Astrocyte (in vitro differentiated cells and primary cell): ENCODE data around the gene PPP2R5C. TPM values are rescaled to one million over a fixed set of nuclear protein-coding genes. Genes with fewer than 3 reads are reported as not detected.

Experiments used
- DNase-seq: peaks from one replicate; pipeline ENCODE4 v3.0.0-alpha.2; 2010; ENCODE audit warnings: low read depth
- FAIRE-seq: peaks from 2 replicates; lab custom pipeline; 2011; peaks lifted over from hg19 to GRCh38; lab: Jason Lieb, UNC
- H2AFZ ChIP-seq: 2 replicates; pipeline ENCODE4 v1.6.0; 2012; ENCODE audit warnings: low read depth, low read length, inconsistent platforms
- H3K27ac ChIP-seq: 2 replicates; pipeline ENCODE4 v1.5.1; 2011; ENCODE audit warnings: low read depth, low read length, inconsistent platforms
- H3K27me3 ChIP-seq: 2 replicates; pipeline ENCODE4 v1.6.0; 2011; ENCODE audit warnings: low read length, inconsistent platforms; ENCODE audit not compliant: insufficient read depth
- H3K36me3 ChIP-seq: 2 replicates; pipeline ENCODE4 v1.5.1; 2011; ENCODE audit warnings: low read length, inconsistent platforms; ENCODE audit not compliant: insufficient read depth
- H3K4me1 ChIP-seq: 2 replicates; pipeline ENCODE4 v1.5.1; 2011; ENCODE audit warnings: low read length, inconsistent platforms; ENCODE audit not compliant: insufficient read depth
- H3K4me2 ChIP-seq: 2 replicates; pipeline ENCODE4 v1.6.0; 2012; ENCODE audit warnings: low read length, inconsistent platforms
- H3K4me3 ChIP-seq: 2 replicates; pipeline ENCODE4 v1.5.1; 2011; ENCODE audit warnings: low read depth, mild to moderate bottlenecking, low read length, inconsistent platforms; ENCODE audit not compliant: insufficient read depth
- H3K79me2 ChIP-seq: 2 replicates; pipeline ENCODE4 v1.6.0; 2012; ENCODE audit warnings: mild to moderate bottlenecking, low read length, inconsistent platforms; ENCODE audit not compliant: insufficient read depth
- H3K9ac ChIP-seq: 2 replicates; pipeline ENCODE4 v1.6.0; 2012; ENCODE audit warnings: mild to moderate bottlenecking, low read length, inconsistent platforms
- H3K9me3 ChIP-seq: 2 replicates; pipeline ENCODE4 v1.5.1; 2012; ENCODE audit warnings: low read depth, mild to moderate bottlenecking, low read length, inconsistent platforms; ENCODE audit not compliant: insufficient read depth
- H4K20me1 ChIP-seq: 2 replicates; pipeline ENCODE4 v1.6.0; 2012; ENCODE audit warnings: low read length, inconsistent platforms; ENCODE audit not compliant: insufficient read depth
- H3K27ac Mint-ChIP-seq: one replicate; pipeline ENCODE4 v1.8.0; 2021; ENCODE audit warnings: mild to moderate bottlenecking, mixed read lengths; ENCODE audit not compliant: unreplicated experiment
- H3K27me3 Mint-ChIP-seq: one replicate; pipeline ENCODE4 v1.8.0; 2021; ENCODE audit warnings: low read depth, mixed read lengths; ENCODE audit not compliant: unreplicated experiment
- H3K36me3 Mint-ChIP-seq: one replicate; pipeline ENCODE4 v1.8.0; 2021; ENCODE audit warnings: low read depth, mixed read lengths; ENCODE audit not compliant: unreplicated experiment
- H3K4me1 Mint-ChIP-seq: one replicate; pipeline ENCODE4 v1.8.0; 2021; ENCODE audit warnings: low read depth, mixed read lengths; ENCODE audit not compliant: unreplicated experiment
- H3K4me3 Mint-ChIP-seq: one replicate; pipeline ENCODE4 v1.8.0; 2021; ENCODE audit warnings: mild to moderate bottlenecking, moderate library complexity, mixed read lengths; ENCODE audit not compliant: unreplicated experiment
- H3K9me3 Mint-ChIP-seq: one replicate; pipeline ENCODE4 v1.8.0; 2021; ENCODE audit warnings: mild to moderate bottlenecking, mixed read lengths; ENCODE audit not compliant: unreplicated experiment
- EZH2 ChIP-seq: IDR thresholded peaks from 2 replicates; pipeline ENCODE4 v1.6.1; 2012; ENCODE audit warnings: mild to moderate bottlenecking, low read length, inconsistent platforms; ENCODE audit not compliant: insufficient read depth
- total RNA-seq: library from RNA; stranded (reverse); gene quantifications from 2 replicates; pipeline ENCODE4 v1.2.1, GENCODE V29; 2021
- TF ChIP-seq, protein P1 (sequence below): IDR thresholded peaks from 2 replicates; pipeline ENCODE4 v1.5.1; 2011; ENCODE audit warnings: low read depth, mild to moderate bottlenecking, inconsistent platforms, low read length, moderate library complexity; ENCODE audit not compliant: insufficient read depth

Gene PPP2R5C
- total RNA-seq, 1 donor from 2014 or later: 102 TPM

DNA sequence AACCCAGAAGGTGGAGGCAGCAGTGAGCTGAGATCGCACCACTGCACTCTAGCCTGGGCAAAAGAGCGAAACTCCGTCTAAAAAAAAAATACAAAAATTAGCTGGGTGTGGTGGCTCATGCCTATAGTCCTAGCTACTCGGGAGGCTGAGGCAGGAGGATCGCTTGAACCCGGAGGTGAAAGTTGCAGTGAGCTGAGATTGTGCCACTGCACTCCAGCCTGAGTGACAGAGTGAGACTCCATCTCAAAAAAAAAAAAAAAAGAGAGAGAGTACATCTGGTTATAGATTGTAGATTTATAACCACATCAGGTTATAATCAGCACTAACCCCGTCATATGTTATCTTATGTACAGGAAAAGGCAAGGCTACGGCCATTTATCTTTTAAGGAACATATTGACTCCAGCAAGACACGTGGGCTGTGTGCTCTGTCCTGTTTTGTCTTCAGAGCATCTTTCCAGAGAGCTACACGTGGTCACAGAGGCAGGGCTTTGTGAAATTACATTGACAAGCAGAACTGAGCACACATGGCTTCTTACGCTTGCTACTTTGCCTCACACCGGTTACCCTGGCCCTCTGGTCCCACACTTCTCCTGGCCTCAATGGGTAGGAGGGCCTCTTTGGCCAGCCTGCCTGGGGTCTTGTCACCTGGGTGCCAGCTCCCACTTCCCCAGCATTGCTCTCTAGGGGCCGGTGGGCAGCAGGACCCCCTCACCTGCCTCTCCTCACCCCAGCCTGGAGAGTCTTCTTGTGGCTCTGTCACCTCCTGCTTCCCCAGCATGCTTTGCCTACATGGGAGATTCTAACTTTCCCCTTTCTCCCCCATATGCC lies 196.1 kb downstream of the PPP2R5C start:
- Mint-ChIP-seq H3K27ac (no peak overlapping the region), H3K9me3 (no peaks in the 10 kb centered on the region), H3K27me3 (peaks cover 9% of the 10 kb centered on the region), H3K4me3 (no peak overlapping the region), H3K4me1 (peaks cover 14% of the 10 kb centered on the region), H3K36me3 (no peaks in the 10 kb centered on the region)
- H3K9me3 ChIP-seq: no peaks in the 10 kb centered on the region
- H3K9ac ChIP-seq: no peak overlapping the region
- no peak for FAIRE-seq
- no peak overlapping the region for H3K4me2 ChIP-seq
- no peaks in the 10 kb centered on the region for H3K36me3 ChIP-seq
- no peak for TF ChIP-seq EZH2
- TF ChIP-seq, protein P1, sequence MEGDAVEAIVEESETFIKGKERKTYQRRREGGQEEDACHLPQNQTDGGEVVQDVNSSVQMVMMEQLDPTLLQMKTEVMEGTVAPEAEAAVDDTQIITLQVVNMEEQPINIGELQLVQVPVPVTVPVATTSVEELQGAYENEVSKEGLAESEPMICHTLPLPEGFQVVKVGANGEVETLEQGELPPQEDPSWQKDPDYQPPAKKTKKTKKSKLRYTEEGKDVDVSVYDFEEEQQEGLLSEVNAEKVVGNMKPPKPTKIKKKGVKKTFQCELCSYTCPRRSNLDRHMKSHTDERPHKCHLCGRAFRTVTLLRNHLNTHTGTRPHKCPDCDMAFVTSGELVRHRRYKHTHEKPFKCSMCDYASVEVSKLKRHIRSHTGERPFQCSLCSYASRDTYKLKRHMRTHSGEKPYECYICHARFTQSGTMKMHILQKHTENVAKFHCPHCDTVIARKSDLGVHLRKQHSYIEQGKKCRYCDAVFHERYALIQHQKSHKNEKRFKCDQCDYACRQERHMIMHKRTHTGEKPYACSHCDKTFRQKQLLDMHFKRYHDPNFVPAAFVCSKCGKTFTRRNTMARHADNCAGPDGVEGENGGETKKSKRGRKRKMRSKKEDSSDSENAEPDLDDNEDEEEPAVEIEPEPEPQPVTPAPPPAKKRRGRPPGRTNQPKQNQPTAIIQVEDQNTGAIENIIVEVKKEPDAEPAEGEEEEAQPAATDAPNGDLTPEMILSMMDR: no peak
- H4K20me1 ChIP-seq: no peaks in the 10 kb centered on the region
- no peak overlapping the region for H3K27ac ChIP-seq
- peaks cover 11% of the 10 kb centered on the region for H3K4me1 ChIP-seq
- no peaks in the 10 kb centered on the region for H3K27me3 ChIP-seq
- H2AFZ ChIP-seq: no peak overlapping the region
- DNase-seq: no peak
- H3K79me2 ChIP-seq: no peaks in the 10 kb centered on the region
- H3K4me3 ChIP-seq: no peak overlapping the region

DNA sequence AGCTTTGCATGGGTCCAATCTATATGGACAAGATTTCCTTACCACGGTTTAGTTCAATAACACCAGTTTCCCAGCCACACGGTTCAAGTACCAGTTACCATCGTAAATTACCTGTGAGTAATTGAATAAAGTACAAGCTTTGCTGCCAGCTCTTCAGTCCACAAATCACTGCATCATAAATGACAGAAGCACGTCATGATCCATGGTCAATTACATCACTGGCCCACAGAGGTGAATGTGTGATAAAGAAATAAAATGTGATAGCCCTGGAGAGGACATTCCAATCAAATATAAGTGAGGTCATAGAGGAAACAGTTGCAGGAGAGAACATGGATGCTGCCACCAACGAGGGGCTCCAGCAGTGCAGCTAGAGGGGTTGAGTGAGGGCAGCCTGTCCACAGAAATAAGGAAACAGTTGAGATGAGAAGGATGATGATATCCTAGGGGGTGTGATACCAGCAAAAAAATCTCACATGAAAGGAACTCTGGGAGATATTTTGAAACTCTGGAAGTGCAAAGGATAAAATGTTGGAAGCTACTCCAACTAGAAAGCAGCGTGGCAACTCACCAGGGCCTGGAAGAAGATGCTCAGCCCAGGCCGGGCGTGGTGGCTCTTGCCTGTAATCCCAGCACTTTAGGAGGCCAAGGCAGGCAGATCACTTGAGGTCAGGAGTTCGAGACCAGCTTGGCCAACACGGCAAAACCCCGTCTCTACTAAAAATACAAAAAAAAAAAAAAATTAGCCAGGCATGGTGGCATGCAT lies 197.1 kb downstream of the PPP2R5C start:
- H3K36me3 ChIP-seq: no peaks in the 10 kb centered on the region
- H3K27me3 ChIP-seq: no peaks in the 10 kb centered on the region
- FAIRE-seq (no peak), DNase-seq (no peak)
- H3K9me3 Mint-ChIP-seq: no peaks in the 10 kb centered on the region
- no peak overlapping the region for H3K4me2 ChIP-seq
- H3K27me3 Mint-ChIP-seq: peaks cover 9% of the 10 kb centered on the region
- no peak overlapping the region for H3K27ac Mint-ChIP-seq
- no peaks in the 10 kb centered on the region for H3K36me3 Mint-ChIP-seq
- H3K4me1 ChIP-seq: peaks cover 17% of the 10 kb centered on the region
- TF ChIP-seq, protein P1: no peak
- no peak for TF ChIP-seq EZH2
- no peaks in the 10 kb centered on the region for H3K79me2 ChIP-seq
- H3K9me3 ChIP-seq: no peaks in the 10 kb centered on the region
- H3K4me3 ChIP-seq: no peak overlapping the region
- no peak overlapping the region for H3K4me3 Mint-ChIP-seq
- H4K20me1 ChIP-seq: no peaks in the 10 kb centered on the region
- peaks cover 19% of the 10 kb centered on the region for H3K4me1 Mint-ChIP-seq
- H2AFZ ChIP-seq: no peak overlapping the region
- H3K27ac ChIP-seq: no peak overlapping the region
- H3K9ac ChIP-seq: no peak overlapping the region
